ENCODE data around the gene FPR3. TPM values are rescaled to one million over a fixed set of nuclear protein-coding genes. Genes with fewer than 3 reads are reported as not detected.

Gene FPR3
- total and polyA plus RNA-seq, 4 experiments from 2014 or later: 3.2 TPM; not detected in 2

DNA sequence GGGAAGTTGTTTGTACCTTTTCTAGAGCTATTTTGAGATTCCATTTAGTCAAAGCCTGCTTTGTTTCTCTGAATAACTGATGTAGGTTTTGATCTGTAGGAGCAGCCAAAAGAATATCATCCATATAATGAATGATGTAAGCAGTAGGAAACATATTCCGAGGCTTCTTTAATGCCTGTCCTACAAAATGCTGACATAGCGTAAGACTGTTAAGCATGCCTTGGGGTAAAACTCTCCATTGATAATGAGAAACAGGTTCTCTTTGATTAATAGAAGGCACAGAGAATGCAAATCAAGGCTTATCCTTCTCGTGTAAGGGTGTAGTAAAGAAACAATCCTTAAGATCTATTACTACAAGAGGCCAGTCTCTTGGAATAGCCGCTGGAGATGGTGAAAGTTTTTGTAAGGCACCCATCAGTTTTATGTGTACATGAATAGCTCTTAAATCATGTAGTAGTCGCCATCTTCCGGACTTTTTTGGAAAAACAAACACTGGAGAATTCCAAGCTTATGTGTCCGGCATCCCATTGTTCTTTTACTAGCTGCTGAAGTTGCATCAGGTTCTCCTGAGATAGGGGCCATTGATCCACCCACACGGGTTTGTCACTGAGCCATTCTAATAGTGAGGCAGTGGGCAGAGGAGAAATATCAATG, 13.5 kb downstream of the FPR3 start:
- Histone ChIP-seq H3K4me1 (ENCODE audit: insufficient read depth, low read length) (no peaks in the 10 kb centered on the region), H3K27me3 (ENCODE audit: insufficient read depth, low read length) (no peaks in the 10 kb centered on the region), H3K9me3 (ENCODE audit: control insufficient read depth in 1 of 2, low read length in 2 of 2) (peaks cover 0 to 4% of the 10 kb centered on the region in 2 donors), H3K27ac (ENCODE audit: low read depth, low read length) (no peak overlapping the region), H3K36me3 (ENCODE audit: insufficient read depth, low read length) (no peaks in the 10 kb centered on the region), H3K4me3 (ENCODE audit: low read length in 2 of 2) (no peak overlapping the region)
- ChIA-PET POLR2A (ENCODE audit: partially characterized antibody) (no interaction called here), CTCF (ENCODE audit: partially characterized antibody) (no interaction called here)
- no peak overlapping the region for H3K27ac Mint-ChIP-seq
- intact Hi-C loops (cut with micrococcal nuclease): no loop called here
- peaks cover 0 to 3% of the 10 kb centered on the region in 2 donors for H3K27me3 Mint-ChIP-seq
- peaks cover 2 to 53% (median 17%) of the 10 kb centered on the region in 8 donors for H3K9me3 Mint-ChIP-seq
- no peak for DNase-seq
- no peak overlapping the region for H3K4me3 Mint-ChIP-seq
- H3K36me3 Mint-ChIP-seq: peaks cover 0 to under 1% of the 10 kb centered on the region in 2 donors
- H3K4me1 Mint-ChIP-seq: no peaks in the 10 kb centered on the region

DNA sequence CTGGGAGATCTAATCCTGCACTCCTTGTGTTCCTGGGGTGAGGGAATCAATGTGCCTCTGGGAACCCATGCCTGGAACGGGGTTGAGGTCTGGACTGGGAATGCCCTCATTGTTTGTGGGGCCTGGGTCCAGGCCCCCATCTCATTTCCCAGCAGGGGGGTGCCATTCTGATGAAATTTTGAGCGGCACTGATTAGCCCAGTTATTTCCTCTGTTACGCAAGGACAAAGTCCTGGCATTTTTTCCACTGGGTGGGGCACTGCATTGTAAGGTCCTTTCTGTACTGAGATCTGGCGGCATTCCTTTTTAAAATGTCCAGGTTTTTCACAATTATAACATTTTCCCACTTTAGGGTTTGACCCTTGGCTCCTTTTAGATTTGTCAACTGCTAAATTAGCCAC, 14.8 kb downstream of the FPR3 start:
- H3K27ac ChIP-seq (ENCODE audit: low read depth, low read length): no peak overlapping the region
- H3K4me3 Mint-ChIP-seq: no peak overlapping the region
- no peaks in the 10 kb centered on the region for H3K4me1 Mint-ChIP-seq
- DNase-seq: no peak
- no peaks in the 10 kb centered on the region for H3K4me1 ChIP-seq (ENCODE audit: insufficient read depth, low read length)
- H3K36me3 Mint-ChIP-seq: no peaks in the 10 kb centered on the region
- no peaks in the 10 kb centered on the region for H3K27me3 ChIP-seq (ENCODE audit: insufficient read depth, low read length)
- intact Hi-C loops (cut with micrococcal nuclease): no loop called here
- ChIA-PET CTCF (ENCODE audit: partially characterized antibody) (no interaction called here), POLR2A (ENCODE audit: partially characterized antibody) (no interaction called here)
- H3K4me3 ChIP-seq (ENCODE audit: low read length in 2 of 2): no peak overlapping the region
- peaks cover 0 to 4% of the 10 kb centered on the region in 2 donors for H3K9me3 ChIP-seq (ENCODE audit: control insufficient read depth in 1 of 2, low read length in 2 of 2)
- peaks cover 0 to 58% (median 25%) of the 10 kb centered on the region in 8 donors for H3K9me3 Mint-ChIP-seq
- no peaks in the 10 kb centered on the region for H3K36me3 ChIP-seq (ENCODE audit: insufficient read depth, low read length)
- peaks cover 0 to 3% of the 10 kb centered on the region in 2 donors for H3K27me3 Mint-ChIP-seq
- H3K27ac Mint-ChIP-seq: no peak overlapping the region

DNA sequence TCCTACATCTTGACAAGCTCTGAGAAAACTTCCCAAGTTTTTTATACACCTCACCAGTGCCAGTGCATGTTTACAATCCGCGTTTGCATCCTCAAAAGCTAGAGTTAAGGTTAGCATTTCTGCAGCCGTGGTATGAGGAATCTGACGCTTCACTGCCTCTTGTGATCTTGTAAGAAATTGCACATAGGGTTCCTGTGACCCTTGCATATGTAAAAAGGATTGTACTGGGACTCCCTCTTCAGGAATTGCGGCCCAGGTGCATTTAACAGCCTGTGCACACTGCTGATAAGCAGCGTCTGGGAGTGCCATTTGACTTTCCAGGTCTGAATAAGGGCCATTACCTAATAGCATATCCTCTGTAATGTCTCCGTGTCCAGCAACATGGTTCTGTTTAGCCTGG, 15.3 kb downstream of the FPR3 start:
- Mint-ChIP-seq H3K9me3 (peaks cover 0 to 54% (median 24%) of the 10 kb centered on the region in 8 donors), H3K4me3 (no peak overlapping the region), H3K36me3 (no peaks in the 10 kb centered on the region), H3K4me1 (no peaks in the 10 kb centered on the region), H3K27ac (no peak overlapping the region), H3K27me3 (peaks cover 0 to 3% of the 10 kb centered on the region in 2 donors)
- Histone ChIP-seq H3K27me3 (ENCODE audit: insufficient read depth, low read length) (no peaks in the 10 kb centered on the region), H3K27ac (ENCODE audit: low read depth, low read length) (no peak overlapping the region), H3K9me3 (ENCODE audit: control insufficient read depth in 1 of 2, low read length in 2 of 2) (peaks cover 0 to 4% of the 10 kb centered on the region in 2 donors), H3K4me1 (ENCODE audit: insufficient read depth, low read length) (no peaks in the 10 kb centered on the region), H3K4me3 (ENCODE audit: low read length in 2 of 2) (no peak overlapping the region), H3K36me3 (ENCODE audit: insufficient read depth, low read length) (no peaks in the 10 kb centered on the region)
- CTCF ChIA-PET (ENCODE audit: partially characterized antibody): no interaction called here
- intact Hi-C loops (cut with micrococcal nuclease): no loop called here
- DNase-seq: no peak
- POLR2A ChIA-PET (ENCODE audit: partially characterized antibody): no interaction called here

DNA sequence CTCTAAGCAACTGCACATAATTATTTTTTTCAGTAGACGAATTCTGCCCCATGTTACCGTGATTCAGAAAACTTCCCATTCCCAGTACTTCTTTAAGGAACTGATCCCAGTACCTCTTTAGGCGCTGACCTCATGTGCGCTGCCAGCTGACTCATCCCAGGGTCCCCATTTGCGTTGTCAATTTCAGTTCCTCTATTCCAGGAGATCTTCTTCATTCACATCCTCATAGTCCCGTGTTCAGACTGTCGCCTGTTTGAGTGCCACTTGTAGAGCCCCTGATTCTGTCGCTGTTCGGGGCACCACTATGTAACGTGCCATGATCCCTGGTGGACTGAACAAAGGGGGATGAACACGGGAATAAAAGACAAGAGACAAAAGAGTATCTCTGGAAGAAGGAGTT, 16.4 kb downstream of the FPR3 start:
- H3K27ac Mint-ChIP-seq: no peak overlapping the region
- intact Hi-C loops (cut with micrococcal nuclease): no loop called here
- DNase-seq: no peak
- Histone ChIP-seq H3K27me3 (ENCODE audit: insufficient read depth, low read length) (no peaks in the 10 kb centered on the region), H3K36me3 (ENCODE audit: insufficient read depth, low read length) (no peaks in the 10 kb centered on the region), H3K4me1 (ENCODE audit: insufficient read depth, low read length) (no peaks in the 10 kb centered on the region), H3K9me3 (ENCODE audit: control insufficient read depth in 1 of 2, low read length in 2 of 2) (peaks cover 0 to 4% of the 10 kb centered on the region in 2 donors), H3K27ac (ENCODE audit: low read depth, low read length) (no peak overlapping the region), H3K4me3 (ENCODE audit: low read length in 2 of 2) (no peak overlapping the region)
- peaks cover 0 to 56% (median 25%) of the 10 kb centered on the region in 8 donors for H3K9me3 Mint-ChIP-seq
- POLR2A ChIA-PET (ENCODE audit: partially characterized antibody): no interaction called here
- H3K4me1 Mint-ChIP-seq: no peaks in the 10 kb centered on the region
- CTCF ChIA-PET (ENCODE audit: partially characterized antibody): no interaction called here
- H3K36me3 Mint-ChIP-seq: no peaks in the 10 kb centered on the region
- no peak overlapping the region for H3K4me3 Mint-ChIP-seq
- H3K27me3 Mint-ChIP-seq: peaks cover 0 to 3% of the 10 kb centered on the region in 2 donors

DNA sequence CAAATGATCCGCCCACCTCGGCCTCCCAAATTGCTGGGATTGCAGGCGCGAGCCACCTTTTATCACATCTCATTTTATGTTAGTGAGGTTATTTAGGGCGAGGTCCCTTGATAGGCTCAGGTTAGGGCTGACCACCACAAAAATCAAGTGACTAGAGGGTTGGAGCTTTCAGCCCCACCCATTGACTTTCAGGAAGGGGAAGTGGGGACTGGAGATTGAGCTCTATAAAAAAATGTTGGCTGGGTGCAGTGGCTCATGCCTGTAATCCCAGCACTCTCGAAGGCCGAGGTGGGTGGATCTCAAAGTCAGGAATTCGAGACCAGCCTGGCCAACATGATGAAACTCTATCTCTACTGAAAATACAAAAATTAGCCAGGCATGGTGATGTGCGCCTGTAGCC, 20.1 kb downstream of the FPR3 start:
- Histone ChIP-seq H3K36me3 (ENCODE audit: insufficient read depth, low read length) (no peaks in the 10 kb centered on the region), H3K27me3 (ENCODE audit: insufficient read depth, low read length) (no peaks in the 10 kb centered on the region), H3K9me3 (ENCODE audit: control insufficient read depth in 1 of 2, low read length in 2 of 2) (peaks cover 0 to 4% of the 10 kb centered on the region in 2 donors), H3K27ac (ENCODE audit: low read depth, low read length) (no peak overlapping the region), H3K4me1 (ENCODE audit: insufficient read depth, low read length) (no peaks in the 10 kb centered on the region), H3K4me3 (ENCODE audit: low read length in 2 of 2) (no peak overlapping the region)
- H3K9me3 Mint-ChIP-seq: peaks cover 3 to 62% (median 33%) of the 10 kb centered on the region in 8 donors
- no peaks in the 10 kb centered on the region for H3K4me1 Mint-ChIP-seq
- CTCF ChIA-PET (ENCODE audit: partially characterized antibody): no interaction called here
- no peaks in the 10 kb centered on the region for H3K36me3 Mint-ChIP-seq
- no peak overlapping the region for H3K27ac Mint-ChIP-seq
- H3K27me3 Mint-ChIP-seq: peaks cover 0 to 3% of the 10 kb centered on the region in 2 donors
- POLR2A ChIA-PET (ENCODE audit: partially characterized antibody): no interaction called here
- intact Hi-C loops (cut with micrococcal nuclease): no loop called here
- H3K4me3 Mint-ChIP-seq: no peak overlapping the region
- no peak for DNase-seq

DNA sequence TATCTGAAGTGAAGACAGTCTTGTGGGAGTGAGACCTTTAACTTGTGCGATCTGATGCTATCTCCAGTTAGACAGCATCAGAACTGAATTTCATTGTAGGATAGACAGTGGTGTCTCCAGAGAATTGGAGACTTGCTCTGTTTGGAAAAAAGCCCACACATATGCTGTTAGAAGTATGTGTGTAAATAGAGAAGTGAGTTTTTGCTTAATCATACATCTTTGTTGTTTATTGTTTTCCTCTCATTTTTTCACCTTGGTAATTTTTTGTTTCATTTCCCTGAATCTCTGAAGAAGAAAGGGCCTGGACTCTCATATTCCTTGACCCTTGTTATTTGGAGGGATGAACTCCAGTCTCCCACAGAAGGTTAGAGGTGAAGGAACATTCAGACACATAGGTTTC, 21.8 kb downstream of the FPR3 start:
- Histone ChIP-seq H3K27ac (ENCODE audit: low read depth, low read length) (no peak overlapping the region), H3K4me1 (ENCODE audit: insufficient read depth, low read length) (no peaks in the 10 kb centered on the region), H3K36me3 (ENCODE audit: insufficient read depth, low read length) (no peaks in the 10 kb centered on the region), H3K4me3 (ENCODE audit: low read length in 2 of 2) (no peak overlapping the region), H3K9me3 (ENCODE audit: control insufficient read depth in 1 of 2, low read length in 2 of 2) (no peaks in the 10 kb centered on the region), H3K27me3 (ENCODE audit: insufficient read depth, low read length) (no peaks in the 10 kb centered on the region)
- Mint-ChIP-seq H3K4me3 (no peak overlapping the region), H3K27ac (no peak overlapping the region), H3K4me1 (no peaks in the 10 kb centered on the region), H3K27me3 (no peaks in the 10 kb centered on the region), H3K9me3 (peaks cover 3 to 66% (median 34%) of the 10 kb centered on the region in 8 donors), H3K36me3 (no peaks in the 10 kb centered on the region)
- intact Hi-C loops (cut with micrococcal nuclease): no loop called here
- no peak for DNase-seq
- CTCF ChIA-PET (ENCODE audit: partially characterized antibody): interaction anchor here (1.5 kb wide), 1 partner anchor 155 kb away, joined by 3 read pairs; no protein-coding TSS in a partner anchor
- POLR2A ChIA-PET (ENCODE audit: partially characterized antibody): no interaction called here

DNA sequence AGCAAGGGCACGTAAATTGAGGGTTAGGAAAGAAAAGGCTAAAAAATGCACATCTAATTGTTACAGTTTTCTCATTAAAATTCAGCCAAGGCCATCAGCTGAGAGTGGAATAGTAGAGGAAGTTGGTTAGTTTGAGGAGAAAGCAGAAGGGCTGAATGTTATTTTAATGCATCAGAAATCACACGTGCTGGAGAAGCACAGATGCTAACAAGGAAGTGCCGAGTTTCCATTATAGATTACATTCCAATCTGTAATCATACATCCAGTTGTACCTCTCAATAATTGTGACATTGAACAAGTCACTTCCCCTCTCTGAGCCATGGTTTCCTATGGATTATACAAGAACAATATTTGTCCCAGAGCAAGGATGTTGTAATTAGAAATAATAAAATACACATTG, 25.1 kb downstream of the FPR3 start:
- peaks cover 0 to 2% of the 10 kb centered on the region in 2 donors for H3K36me3 Mint-ChIP-seq
- Histone ChIP-seq H3K4me3 (ENCODE audit: low read length in 2 of 2) (no peak overlapping the region), H3K36me3 (ENCODE audit: insufficient read depth, low read length) (no peaks in the 10 kb centered on the region), H3K9me3 (ENCODE audit: control insufficient read depth in 1 of 2, low read length in 2 of 2) (no peaks in the 10 kb centered on the region), H3K27ac (ENCODE audit: low read depth, low read length) (no peak overlapping the region), H3K27me3 (ENCODE audit: insufficient read depth, low read length) (no peaks in the 10 kb centered on the region), H3K4me1 (ENCODE audit: insufficient read depth, low read length) (no peaks in the 10 kb centered on the region)
- intact Hi-C loops (cut with micrococcal nuclease): no loop called here
- ChIA-PET CTCF (ENCODE audit: partially characterized antibody) (no interaction called here), POLR2A (ENCODE audit: partially characterized antibody) (no interaction called here)
- H3K9me3 Mint-ChIP-seq: peaks cover 3 to 76% (median 41%) of the 10 kb centered on the region in 8 donors
- H3K27me3 Mint-ChIP-seq: peaks cover 0 to 3% of the 10 kb centered on the region in 2 donors
- H3K27ac Mint-ChIP-seq: no peak overlapping the region
- H3K4me3 Mint-ChIP-seq: no peak overlapping the region
- no peaks in the 10 kb centered on the region for H3K4me1 Mint-ChIP-seq
- no peak for DNase-seq

Data from CD4-positive, alpha-beta memory T cell (primary cell).